Measurements from ENCODE around the gene HOXA13.

The HOXA13 gene

DNA sequence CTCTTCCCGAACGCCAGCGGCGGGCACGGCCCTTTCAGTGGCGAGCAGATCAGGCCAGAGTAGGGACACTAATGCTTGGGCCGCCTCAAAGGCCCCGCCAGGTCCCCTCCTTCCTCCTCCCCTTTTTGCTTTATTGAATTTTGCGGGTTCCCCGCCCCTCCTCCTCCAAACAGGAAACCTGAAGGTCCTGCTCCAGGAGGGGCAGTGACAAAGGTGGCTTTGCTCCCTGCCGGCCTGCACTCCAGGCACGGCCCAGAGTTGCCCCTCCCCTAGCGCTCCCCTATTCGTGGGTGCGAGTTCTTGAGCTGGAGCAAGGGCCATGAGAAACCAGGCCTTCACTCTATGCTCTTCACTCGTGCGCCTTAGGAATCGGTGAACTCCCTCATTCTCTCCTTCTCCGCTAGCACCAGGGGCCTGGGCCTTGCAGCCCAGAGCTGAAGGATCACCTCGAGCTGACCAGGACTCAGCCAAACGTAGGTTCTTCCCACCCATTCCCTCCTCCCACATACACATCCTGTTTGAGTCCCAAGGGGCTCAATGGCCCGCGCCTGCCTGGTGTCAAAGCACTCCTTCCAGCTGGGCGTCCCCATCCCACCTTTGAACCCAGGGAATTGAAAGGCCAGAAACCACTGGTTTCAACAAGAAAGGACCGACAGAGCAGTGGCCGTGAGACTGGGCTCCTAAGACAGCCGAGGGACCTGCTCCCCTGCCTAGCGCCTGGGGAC is 51.7 kb downstream of the HOXA13 start:
- DNase-seq (ENCODE audit: low read depth in 2 of 2), result no peak

DNA sequence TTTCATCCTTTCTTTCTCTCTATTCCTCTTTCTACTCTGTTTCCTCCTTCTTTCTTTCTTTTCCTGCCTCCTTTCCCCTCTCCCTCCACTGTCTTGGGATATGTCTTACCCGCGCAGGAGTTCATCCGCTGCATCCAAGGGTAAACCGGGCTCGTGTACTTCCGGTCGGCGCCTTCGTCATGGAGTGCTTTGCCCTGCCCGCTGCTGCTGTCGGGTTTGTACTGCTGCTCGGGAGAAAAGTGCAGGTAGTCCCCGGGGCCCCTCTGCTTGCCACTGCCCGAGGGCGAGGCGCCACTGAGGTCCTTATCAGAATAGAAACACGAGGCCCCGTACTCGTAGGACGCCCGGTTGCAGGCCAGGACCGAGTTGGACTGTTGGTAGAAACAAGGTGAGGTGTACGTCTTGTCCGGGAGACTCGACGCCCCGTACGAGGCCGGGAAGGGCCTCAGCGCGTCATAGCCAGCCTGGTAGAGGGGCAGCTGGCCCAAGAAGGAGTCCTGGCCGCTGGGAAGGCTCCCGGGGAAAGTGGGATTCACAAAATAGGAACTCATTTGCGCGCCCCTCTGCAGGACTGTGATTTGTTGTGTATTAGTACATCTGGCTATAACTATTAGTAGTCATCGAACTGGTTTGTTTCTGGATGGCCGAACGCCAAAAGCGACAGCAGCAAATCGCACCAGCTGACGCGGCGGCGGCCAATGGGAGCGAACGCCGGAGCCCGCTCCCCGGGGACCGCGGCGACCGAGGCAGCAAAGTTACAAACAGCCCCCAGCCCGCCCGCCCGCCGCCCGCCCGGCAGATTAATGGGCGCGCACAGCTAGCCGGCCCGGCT is 52.5 kb downstream of the HOXA13 start, which contains the start of gene HOXA6:
Gene HOXA6, minus strand, starts transcription at position 576 of the 832 bp plus-strand sequence. Its CDS starts 25 bp downstream, at position 551.
- DNase-seq (ENCODE audit: low read depth in 2 of 2), result no peak

DNA sequence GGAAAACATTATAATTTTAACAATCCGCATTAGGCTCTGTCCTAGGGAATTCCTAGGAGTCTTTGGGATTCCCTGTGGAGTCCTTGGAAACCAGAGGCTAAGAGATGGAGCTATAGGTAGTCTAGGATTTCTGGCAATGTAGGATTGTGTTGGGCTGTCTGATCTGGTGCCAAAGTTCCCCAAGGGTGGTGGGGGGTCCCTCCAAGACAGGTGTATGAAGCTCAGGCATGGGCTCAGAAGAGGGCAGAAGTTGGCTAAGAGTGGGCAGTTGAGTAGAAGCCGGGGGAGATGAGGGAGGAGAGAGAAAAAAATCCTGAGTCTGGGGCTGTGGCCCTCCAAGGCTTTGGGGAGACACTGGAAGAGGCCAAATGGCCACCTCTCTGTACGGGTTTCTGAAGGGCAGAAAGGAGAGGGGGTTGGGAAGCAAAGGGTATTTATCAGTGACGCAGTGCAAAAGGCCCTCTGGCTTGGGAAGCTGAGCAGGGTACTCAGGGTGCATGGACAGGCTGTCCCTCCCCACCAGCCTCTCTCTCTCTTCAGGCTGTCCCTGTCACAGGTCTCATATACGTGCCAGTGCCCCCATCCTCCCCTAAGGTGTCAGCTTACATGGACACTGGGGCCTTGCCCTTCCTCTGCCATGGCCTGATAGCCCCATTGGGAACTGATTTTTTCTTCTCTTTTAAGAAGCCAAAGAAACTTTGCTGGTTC is 53.2 kb downstream of the HOXA13 start:
- no peak for DNase-seq (ENCODE audit: low read depth in 2 of 2)

DNA sequence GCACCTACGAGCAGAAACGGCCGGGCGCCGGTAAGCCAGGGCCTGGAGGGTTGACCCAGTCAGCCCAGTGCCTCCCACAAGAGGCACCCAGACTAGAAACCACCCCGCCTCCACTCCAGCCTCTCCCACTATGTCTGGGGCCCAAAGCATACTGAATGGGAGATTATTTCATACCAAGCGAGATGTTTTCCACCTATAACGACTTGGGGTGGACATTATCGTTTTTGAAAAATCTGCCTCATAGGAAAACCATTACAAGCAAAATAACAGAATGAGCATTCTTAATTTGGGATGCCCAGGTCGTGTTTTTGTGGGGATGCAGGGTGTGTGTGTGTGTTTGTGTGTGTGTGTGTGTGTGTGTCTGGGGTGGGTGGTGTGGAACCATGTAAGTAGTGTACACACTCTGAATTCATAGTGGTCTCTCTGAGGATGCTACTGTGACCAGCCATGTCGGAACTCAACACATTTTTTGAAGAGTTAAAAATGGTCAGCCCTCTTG is 53.9 kb downstream of the HOXA13 start:
- DNase-seq (ENCODE audit: low read depth in 2 of 2), result no peak

DNA sequence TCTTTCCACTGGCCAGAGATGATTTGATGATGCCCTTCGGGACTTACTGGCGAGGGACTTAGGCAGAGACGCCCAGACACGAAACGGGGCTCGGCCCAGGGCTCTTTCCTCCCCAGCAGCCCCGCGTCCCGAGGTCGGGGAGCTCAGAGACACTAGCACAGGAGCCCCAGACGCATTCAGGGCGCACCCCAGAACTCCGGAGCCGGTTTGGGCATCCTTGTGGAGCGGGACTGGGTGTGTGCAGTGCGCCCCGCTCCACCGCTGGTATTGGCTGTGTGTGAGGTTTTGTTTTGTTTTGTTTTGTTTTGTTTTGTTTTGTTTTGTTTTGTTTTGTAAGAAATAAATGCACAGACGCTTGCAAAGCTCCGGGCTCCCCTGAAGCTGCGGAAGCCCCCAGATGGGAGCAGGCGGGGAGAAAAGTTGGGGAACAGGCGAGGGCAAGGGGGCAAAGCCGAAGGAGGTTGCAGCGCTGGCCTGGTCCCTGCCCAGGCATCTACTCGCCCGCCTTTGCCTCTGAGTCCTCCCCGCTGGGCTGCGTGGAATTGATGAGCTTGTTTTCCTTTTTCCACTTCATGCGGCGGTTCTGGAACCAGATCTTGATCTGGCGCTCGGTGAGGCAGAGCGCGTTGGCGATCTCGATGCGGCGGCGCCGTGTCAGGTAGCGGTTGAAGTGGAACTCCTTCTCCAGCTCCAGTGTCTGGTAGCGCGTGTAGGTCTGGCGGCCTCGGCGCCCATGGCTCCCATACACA is 54.6 kb downstream of the HOXA13 start:
- no peak for DNase-seq (ENCODE audit: low read depth in 2 of 2)

DNA sequence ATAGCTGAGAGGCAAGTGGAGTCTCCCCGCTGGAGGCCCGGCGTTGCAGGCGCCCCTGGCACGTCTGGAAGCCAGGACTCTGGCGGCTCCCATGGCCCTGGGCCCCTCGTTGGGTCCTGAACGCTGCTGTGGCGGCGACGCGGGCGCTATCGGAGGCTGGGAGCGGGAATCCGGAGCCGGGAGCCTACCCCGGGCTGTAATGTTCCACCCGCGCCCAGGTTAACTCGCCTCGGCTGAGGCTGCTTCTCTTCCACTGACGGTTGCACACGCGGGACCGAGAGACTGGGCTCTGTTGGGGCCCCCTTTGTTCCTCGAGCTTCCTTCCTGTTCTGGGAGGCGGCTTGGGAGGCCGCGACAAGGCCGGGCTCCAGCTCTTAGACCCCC is 55.1 kb downstream of the HOXA13 start:
- no peak for DNase-seq (ENCODE audit: low read depth in 2 of 2)

Data from activated CD4-positive, alpha-beta T cell treated with anti-CD3 and anti-CD28 coated beads for 24 hours (primary cell).